ENCODE results near the gene CAMK1G.

The CAMK1G gene

DNA sequence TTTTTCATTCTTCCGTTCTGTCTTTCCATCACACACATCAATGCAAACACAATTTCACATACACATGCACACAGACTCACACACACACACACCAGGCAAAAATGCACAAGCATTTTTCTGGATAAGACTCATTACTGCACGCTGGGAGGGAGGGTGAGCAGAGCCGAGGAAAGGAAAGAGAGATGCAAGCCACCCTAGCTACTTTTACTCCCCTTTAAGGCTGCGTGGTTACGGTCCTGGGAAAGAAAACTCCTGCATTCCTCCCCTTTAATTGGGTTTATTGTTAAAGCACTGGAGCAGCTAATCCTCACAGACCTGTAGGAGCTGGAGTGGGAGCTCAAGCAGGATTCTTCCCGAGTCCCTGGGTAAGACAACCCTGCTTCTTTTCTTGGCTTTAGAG, at the start of gene CAMK1G:
Gene CAMK1G (plus strand): TSS at position 307 of the 400 bp plus-strand sequence. CDS start 11,270 bp downstream, outside the sequence.
- no peak for DNase-seq

GRCh38 chr1:209534496-209535250, 48.8 kb upstream of the CAMK1G start:
- no peak for DNase-seq

DNA sequence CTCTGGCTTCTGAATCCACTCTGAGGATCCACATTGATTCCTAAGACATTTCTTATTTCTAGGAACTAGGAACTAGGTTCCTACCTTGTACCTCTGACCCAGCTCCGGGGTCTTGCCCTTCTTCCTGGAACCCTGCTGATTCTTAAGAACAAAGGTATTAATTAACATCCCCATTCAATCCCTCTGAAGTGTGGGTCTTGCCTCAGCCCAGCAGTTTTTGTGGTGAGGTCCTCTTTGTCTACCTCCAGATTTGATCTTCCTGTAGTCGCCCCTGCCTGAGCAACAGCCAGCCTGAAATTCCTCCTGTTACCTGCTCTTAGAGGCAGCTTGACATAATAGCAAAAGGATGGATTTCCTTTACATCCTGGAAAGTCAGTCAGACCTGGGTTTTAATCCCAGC, 46.7 kb upstream of the CAMK1G start:
- DNase-seq = no peak

DNA sequence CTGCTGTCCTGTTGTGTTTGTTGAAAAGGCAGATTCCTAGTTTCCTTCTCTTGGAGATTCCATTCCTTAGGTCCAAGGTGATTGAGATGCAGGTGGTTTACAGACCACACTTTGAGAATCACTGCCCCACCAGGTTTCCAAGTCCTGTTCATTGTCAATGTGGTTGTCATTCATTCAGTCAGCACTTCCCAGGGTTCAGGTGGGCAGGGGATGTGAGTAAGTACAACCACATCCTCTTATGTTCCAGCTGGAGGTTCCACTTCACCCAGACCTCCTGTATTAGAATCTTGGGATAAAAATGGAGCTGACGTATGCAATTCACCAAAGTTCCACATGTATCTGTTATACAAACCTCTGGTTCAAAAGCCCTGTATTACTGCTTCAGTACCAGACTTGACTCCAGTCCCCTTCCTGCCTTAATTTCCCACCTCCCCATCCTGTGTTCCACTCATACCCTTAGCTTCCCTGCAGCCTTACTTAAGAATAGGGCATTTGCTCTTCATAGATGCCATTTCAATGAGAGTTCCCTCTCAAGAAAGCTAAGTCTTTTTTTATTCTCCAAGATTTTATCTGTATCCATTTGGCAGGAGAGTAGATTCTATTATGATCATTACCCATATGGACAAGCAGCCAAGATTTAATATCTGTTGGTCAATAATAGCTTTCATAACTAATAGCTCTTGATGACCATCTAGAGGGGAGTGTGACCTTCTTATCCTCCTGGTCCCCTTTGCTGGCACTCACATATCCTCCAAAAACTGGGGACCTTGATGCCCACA, 46.0 kb upstream of the CAMK1G start:
- no peak for DNase-seq

DNA sequence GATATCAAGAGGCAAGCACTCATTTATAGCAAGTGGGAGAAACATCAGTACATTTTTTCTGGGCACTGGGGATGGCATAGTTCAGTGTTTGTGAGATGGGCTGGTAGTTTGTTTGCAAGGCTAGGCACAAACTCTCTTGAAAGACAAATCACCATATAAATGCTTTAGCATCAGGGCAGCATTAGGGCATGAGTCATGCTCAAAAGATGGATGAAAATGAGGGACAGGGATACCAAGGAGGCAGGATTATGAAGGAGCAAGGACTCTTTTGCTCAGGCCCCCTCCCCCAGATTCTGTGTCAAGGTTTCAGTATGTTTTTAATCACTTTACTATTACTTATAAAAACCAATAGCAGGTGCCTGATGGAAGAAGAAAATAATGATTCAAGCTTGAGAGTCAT, 43.9 kb upstream of the CAMK1G start:
- no peak for DNase-seq

DNA sequence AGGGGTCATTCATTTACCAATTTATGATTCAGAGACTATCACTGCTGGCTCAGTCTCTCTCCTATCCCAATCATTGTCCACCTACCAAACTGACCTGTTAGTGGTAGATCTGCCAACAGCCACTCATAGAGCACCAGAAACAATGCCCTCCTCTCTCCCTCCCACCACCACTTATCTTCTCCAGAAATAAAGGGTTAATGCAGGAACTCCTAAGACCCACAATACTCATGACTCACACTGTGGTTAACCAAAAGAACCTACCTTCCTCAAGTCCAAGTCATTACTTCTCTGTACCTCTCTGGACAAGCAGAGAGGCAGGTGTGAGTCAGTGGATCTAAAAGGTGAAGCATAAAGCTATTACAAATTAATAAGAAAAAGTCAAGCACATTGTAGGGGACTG, 40.9 kb upstream of the CAMK1G start:
- no peak for DNase-seq

DNA sequence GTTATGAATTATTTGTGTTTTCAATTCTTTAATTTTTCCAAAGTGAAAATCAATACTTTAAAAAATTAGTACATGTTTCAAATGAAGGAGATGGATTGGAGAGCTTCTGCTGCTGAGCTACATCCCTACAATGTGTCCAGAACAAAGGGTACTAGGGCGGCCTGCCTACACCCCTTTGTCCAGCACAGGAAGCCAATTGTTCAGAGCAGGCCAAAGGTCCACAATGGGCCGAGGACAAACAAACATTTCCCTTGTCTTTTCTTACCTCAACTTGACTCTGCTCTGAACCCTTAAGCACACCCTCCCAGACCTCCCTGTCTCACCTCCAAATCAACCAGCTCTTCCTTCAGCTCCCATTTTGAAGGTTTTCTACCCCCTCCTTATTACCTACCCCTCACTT, 39.4 kb upstream of the CAMK1G start:
- DNase-seq = no peak

GRCh38 chr1:209545423-209545822, 38.1 kb upstream of the CAMK1G start:
- no peak for DNase-seq

GRCh38 chr1:209546390-209547085, 37.0 kb upstream of the CAMK1G start:
- no peak for DNase-seq

DNA sequence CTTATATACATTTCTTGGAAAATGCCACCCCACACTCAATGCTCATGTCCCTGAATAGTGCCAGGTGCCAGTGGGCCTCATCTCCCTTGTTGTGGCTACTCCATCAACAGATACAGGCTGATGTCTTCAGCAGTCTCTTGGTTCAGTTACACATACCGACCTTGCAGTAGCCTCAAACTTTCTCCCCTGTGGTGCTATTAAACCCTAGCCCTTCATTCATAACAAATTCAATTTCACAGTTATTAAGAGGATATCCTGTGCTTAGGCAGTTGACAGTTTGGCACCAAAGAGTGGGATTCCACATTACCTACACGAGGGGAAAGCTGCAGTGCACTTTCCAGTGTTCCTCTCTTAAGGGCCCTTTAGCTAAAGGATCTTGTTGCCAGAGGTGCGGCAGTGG, 35.9 kb upstream of the CAMK1G start:
- DNase-seq = no peak

DNA sequence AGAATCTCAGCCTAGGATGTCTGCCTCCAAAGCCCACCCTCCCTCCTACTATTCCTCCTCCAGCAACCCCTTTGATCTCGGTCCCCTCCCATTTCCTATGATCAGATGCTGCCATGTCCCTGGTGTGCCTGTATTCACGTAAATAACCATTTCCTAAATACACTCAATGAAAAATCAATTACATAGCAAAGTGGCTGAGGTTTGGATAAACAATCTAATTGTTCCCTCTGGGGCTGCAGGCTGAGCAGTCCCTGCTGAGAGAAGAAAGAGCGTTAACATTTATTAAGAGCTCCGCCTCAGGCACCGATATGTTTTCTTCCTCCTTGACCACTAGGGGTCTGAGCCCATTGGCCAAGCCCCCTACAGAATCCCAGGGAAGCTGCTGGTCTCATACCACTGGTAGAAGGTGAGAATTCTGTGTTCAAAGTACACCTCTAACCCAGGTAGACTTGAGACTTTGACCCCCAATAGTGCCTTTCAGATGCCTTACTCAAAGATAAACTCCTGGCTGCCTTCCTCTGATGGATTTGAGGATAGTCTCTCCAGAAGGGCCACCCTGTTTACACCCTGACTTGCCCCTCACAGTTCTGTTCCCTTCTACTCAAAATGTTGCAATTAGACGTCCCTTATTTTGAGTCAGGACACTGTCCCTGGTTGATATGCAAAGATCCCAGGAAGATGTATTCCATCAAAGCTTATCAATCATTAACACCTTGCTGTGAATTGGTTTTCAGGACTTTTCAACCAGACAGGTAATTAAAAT, 33.9 kb upstream of the CAMK1G start:
- no peak for DNase-seq

- DNase-seq = no peak
Observed at GRCh38 chr1:209550519-209550918, 33.0 kb upstream of the CAMK1G start.

DNA sequence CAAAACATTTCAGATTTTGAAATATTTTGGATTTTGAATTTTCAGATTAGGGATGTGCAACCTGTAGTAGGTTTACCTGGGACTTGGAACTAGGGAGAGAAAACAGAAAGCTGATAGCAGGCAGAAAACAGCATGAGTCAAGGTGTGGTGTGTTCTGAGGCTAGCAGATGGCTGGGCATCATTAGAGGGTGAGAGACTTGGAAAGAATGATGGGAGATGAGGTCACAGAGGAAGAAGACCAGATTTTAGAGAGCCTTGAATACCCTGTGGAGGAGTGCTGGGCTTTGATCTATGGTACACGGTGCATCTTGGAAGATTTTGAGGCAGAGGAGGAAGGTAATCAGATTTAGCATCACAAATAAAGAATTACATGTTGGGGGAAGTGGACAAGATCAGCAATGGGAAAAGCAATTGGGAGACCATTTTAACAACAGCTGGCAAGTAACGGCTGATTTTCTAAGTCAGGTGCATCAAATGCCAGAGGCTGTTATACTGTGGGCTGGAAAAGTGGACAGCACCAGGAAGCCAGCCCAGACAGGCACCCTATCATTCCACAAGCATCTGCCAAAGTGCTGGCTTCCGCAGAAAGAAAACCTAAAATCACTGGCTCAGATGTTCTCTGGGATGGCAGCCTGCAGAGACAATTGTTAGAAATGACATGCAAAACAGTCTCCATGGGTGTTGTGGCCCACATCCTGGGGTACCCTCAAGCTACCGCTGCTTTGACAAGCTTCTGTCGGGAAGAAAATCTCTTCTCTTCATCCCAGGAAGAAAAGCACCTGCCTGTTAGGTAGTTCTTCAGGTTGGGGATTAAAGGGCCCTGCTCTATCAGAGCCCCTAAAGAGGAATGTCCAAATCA, 30.9 kb upstream of the CAMK1G start:
- no peak for DNase-seq

- DNase-seq = no peak
Observed at GRCh38 chr1:209554761-209555611, 28.5 kb upstream of the CAMK1G start.

DNA sequence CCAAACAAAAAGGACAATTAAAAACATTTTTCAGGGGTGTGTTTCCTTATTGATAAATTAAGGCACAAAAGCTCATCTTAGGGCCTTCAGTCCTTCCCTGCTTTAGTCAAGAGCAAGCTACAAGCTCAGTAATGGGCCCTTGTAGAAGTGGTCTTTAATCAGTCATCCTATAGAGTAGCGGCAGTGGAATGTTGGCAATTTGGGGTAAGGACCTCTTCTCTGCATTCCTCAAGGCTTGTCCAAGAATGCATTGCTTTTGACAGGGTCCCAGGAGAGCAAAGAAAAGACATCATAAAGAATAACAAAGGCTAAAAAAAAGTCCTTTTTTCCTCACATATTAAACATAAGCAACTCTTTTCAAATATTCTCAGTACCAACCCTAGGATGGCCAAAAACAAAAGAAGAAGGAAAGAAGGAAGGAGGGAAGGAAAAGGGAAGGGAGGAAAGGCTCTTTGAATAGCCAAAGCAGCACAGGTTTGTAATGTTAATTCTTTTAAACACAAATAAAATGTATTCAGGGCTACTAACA, 27.3 kb upstream of the CAMK1G start:
- no peak for DNase-seq

DNA sequence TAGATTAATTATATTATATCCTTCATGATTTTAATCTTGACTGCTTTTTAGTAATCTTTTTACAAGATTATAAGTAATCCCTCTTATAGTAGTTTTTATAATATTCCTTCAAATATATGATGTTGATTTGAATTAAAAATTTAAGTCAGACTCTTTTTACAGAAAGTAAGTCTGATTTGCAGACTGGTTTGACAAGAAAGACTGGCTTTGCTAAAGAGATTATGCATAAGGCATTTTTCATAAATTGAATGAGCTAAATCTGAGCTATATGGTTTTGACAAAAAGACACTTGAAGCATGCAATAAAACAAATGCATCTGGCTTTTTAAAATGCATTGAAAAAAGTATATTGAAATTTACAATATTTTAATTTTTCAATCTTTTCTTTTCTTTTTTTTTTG, 26.3 kb upstream of the CAMK1G start:
- no peak for DNase-seq

DNA sequence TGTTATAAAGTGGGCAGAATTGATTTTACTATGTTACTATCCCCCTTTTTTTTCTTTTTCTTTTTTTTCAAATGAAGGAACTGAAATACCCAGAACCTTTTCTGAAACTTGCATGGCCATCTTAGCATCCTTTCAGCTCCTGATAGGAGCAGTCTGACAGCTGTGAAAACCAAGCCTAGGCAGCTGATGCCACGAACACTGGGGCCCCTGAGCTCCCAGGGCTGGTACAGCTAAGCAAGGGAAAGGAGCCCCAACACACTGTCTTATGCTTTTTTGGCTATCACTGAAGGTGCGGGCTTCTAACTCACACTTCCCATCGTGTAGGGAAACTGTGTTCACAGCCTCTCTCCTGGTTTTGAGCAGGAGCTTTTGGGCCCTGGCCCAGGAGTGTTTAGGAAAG, 23.0 kb upstream of the CAMK1G start:
- no peak for DNase-seq

DNA sequence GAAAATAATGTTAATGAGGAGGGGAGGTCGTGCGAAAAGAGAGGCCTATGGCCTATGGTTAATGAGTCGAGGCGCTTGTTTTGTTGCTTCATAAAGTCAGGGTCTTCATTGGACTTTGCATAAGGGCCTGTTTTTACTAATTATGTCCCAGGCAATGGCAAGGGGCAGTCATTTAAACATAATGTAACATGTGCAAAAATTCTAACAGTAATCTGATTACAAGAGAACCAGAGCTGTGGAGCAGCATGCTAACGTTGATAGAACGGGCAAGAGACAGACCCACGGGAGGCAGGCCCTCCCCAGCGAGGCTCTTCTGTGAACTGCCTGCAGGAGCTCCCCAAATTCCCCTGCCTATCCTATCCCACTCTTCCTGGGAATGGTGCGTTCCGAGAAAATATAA, 22.6 kb upstream of the CAMK1G start:
- no peak for DNase-seq

GRCh38 chr1:209561532-209561931, 22.0 kb upstream of the CAMK1G start:
- no peak for DNase-seq

- DNase-seq = no peak
Observed at GRCh38 chr1:209564849-209565248, 18.7 kb upstream of the CAMK1G start.
